Measurements from ENCODE around the gene SLC20A1. TPM values are rescaled to one million over a fixed set of nuclear protein-coding genes. Genes with fewer than 3 reads are reported as not detected.
A peak's percentile ranks its signal among the peaks of the same experiment; 100 is the strongest.

Gene SLC20A1
- total and polyA plus RNA-seq, 4 donors, result 33.0 to 47.2 (median 40.8) TPM

GRCh38 chr2:112644155-112644932 is 1.4 kb upstream of the SLC20A1 start:
- Histone ChIP-seq H3K36me3 (ENCODE audit: control insufficient read depth, insufficient read depth, low read length) (no peaks in the 10 kb centered on the region), H3K27me3 (ENCODE audit: control insufficient read depth, insufficient read depth, low read length) (no peaks in the 10 kb centered on the region), H3K4me1 (ENCODE audit: control insufficient read depth, insufficient read depth, low read length) (peaks cover 9% of the 10 kb centered on the region), H3K27ac (ENCODE audit: low read depth, low read length) (peak overlapping the region; percentile 2), H3K9me3 (ENCODE audit: control insufficient read depth, insufficient read depth, low read length) (no peaks in the 10 kb centered on the region), H3K4me3 (ENCODE audit: low read depth, low read length) (peak overlapping the region; percentile 80)
- WGBS (ENCODE audit: insufficient coverage), result 40% methylated on average over 5 of the region's 11 CpGs
- peak in 1 of 6 donors; percentile 25 for DNase-seq (ENCODE audit: low read depth in 4 of 6, low spot score in 6 of 6)

- WGBS (ENCODE audit: insufficient coverage), result 2% methylated on average over 11 of the region's 11 CpGs
- DNase-seq (ENCODE audit: low read depth in 4 of 6, low spot score in 6 of 6), result peak in 1 of 6 donors; percentile 33
- H3K9me3 ChIP-seq (ENCODE audit: control insufficient read depth, insufficient read depth, low read length), result no peaks in the 10 kb centered on the region
- peak overlapping the region; percentile 80 for H3K4me3 ChIP-seq (ENCODE audit: low read depth, low read length)
- H3K36me3 ChIP-seq (ENCODE audit: control insufficient read depth, insufficient read depth, low read length), result no peaks in the 10 kb centered on the region
- peak overlapping the region; percentile 89 for H3K27ac ChIP-seq (ENCODE audit: low read depth, low read length)
- H3K4me1 ChIP-seq (ENCODE audit: control insufficient read depth, insufficient read depth, low read length), result peaks cover 9% of the 10 kb centered on the region
- no peaks in the 10 kb centered on the region for H3K27me3 ChIP-seq (ENCODE audit: control insufficient read depth, insufficient read depth, low read length)
Measured at GRCh38 chr2:112644933-112645309, 818 bp upstream of the SLC20A1 start.

- Histone ChIP-seq H3K9me3 (ENCODE audit: control insufficient read depth, insufficient read depth, low read length) (no peaks in the 10 kb centered on the region), H3K4me1 (ENCODE audit: control insufficient read depth, insufficient read depth, low read length) (peaks cover 9% of the 10 kb centered on the region), H3K27me3 (ENCODE audit: control insufficient read depth, insufficient read depth, low read length) (no peaks in the 10 kb centered on the region), H3K27ac (ENCODE audit: low read depth, low read length) (peak overlapping the region; percentile 93), H3K4me3 (ENCODE audit: low read depth, low read length) (peak overlapping the region; percentile 86), H3K36me3 (ENCODE audit: control insufficient read depth, insufficient read depth, low read length) (peaks cover 3% of the 10 kb centered on the region)
- WGBS (ENCODE audit: insufficient coverage), result under 1% methylated on average over 64 of the region's 69 CpGs
- DNase-seq (ENCODE audit: low read depth in 4 of 6, low spot score in 6 of 6), result peak in 3 of 6 donors; percentile 39 to 86 (median 44)
Measured at GRCh38 chr2:112646102-112646719, 472 bp downstream of the SLC20A1 start.

GRCh38 chr2:112646791-112647689 is 1.3 kb downstream of the SLC20A1 start:
- no peaks in the 10 kb centered on the region for H3K27me3 ChIP-seq (ENCODE audit: control insufficient read depth, insufficient read depth, low read length)
- DNase-seq (ENCODE audit: low read depth in 4 of 6, low spot score in 6 of 6), result peak in 3 of 6 donors; percentile 10 to 78 (median 44)
- peaks cover 9% of the 10 kb centered on the region for H3K4me1 ChIP-seq (ENCODE audit: control insufficient read depth, insufficient read depth, low read length)
- peaks cover 11% of the 10 kb centered on the region for H3K36me3 ChIP-seq (ENCODE audit: control insufficient read depth, insufficient read depth, low read length)
- no peaks in the 10 kb centered on the region for H3K9me3 ChIP-seq (ENCODE audit: control insufficient read depth, insufficient read depth, low read length)
- 37% methylated on average over 18 of the region's 20 CpGs for WGBS (ENCODE audit: insufficient coverage)
- peak overlapping the region; percentile 73 for H3K27ac ChIP-seq (ENCODE audit: low read depth, low read length)
- peak overlapping the region; percentile 86 for H3K4me3 ChIP-seq (ENCODE audit: low read depth, low read length)

- Histone ChIP-seq H3K4me3 (ENCODE audit: low read depth, low read length) (no peak overlapping the region), H3K36me3 (ENCODE audit: control insufficient read depth, insufficient read depth, low read length) (peaks cover 11% of the 10 kb centered on the region), H3K9me3 (ENCODE audit: control insufficient read depth, insufficient read depth, low read length) (no peaks in the 10 kb centered on the region), H3K27me3 (ENCODE audit: control insufficient read depth, insufficient read depth, low read length) (no peaks in the 10 kb centered on the region), H3K4me1 (ENCODE audit: control insufficient read depth, insufficient read depth, low read length) (peaks cover 9% of the 10 kb centered on the region), H3K27ac (ENCODE audit: low read depth, low read length) (no peak overlapping the region)
- DNase-seq (ENCODE audit: low read depth in 4 of 6, low spot score in 6 of 6), result no peak
- no CpG with 5 or more reads among the region's 2 CpGs for WGBS (ENCODE audit: insufficient coverage)
Measured at GRCh38 chr2:112648081-112648480, 2.3 kb downstream of the SLC20A1 start.

- H3K9me3 ChIP-seq (ENCODE audit: control insufficient read depth, insufficient read depth, low read length), result no peaks in the 10 kb centered on the region
- H3K36me3 ChIP-seq (ENCODE audit: control insufficient read depth, insufficient read depth, low read length), result peaks cover 43% of the 10 kb centered on the region
- H3K4me1 ChIP-seq (ENCODE audit: control insufficient read depth, insufficient read depth, low read length), result no peaks in the 10 kb centered on the region
- WGBS (ENCODE audit: insufficient coverage), result 93% methylated on average over 4 of the region's 4 CpGs
- DNase-seq (ENCODE audit: low read depth in 4 of 6, low spot score in 6 of 6), result peak in 1 of 6 donors; percentile 18
- no peaks in the 10 kb centered on the region for H3K27me3 ChIP-seq (ENCODE audit: control insufficient read depth, insufficient read depth, low read length)
- H3K4me3 ChIP-seq (ENCODE audit: low read depth, low read length), result no peak overlapping the region
- H3K27ac ChIP-seq (ENCODE audit: low read depth, low read length), result no peak overlapping the region
Measured at GRCh38 chr2:112656679-112657078, 10.9 kb downstream of the SLC20A1 start.

GRCh38 chr2:112658301-112658700 is 12.6 kb downstream of the SLC20A1 start:
- no peaks in the 10 kb centered on the region for H3K27me3 ChIP-seq (ENCODE audit: control insufficient read depth, insufficient read depth, low read length)
- H3K27ac ChIP-seq (ENCODE audit: low read depth, low read length), result no peak overlapping the region
- no peak for DNase-seq (ENCODE audit: low read depth in 4 of 6, low spot score in 6 of 6)
- peaks cover 50% of the 10 kb centered on the region for H3K36me3 ChIP-seq (ENCODE audit: control insufficient read depth, insufficient read depth, low read length)
- no peaks in the 10 kb centered on the region for H3K4me1 ChIP-seq (ENCODE audit: control insufficient read depth, insufficient read depth, low read length)
- H3K9me3 ChIP-seq (ENCODE audit: control insufficient read depth, insufficient read depth, low read length), result no peaks in the 10 kb centered on the region
- no peak overlapping the region for H3K4me3 ChIP-seq (ENCODE audit: low read depth, low read length)
- 100% methylated on average over 1 of the region's 2 CpGs for WGBS (ENCODE audit: insufficient coverage)

- H3K27ac ChIP-seq (ENCODE audit: low read depth, low read length), result no peak overlapping the region
- 89% methylated on average over 9 of the region's 11 CpGs for WGBS (ENCODE audit: insufficient coverage)
Measured at GRCh38 chr2:112658839-112659667, 13.3 kb downstream of the SLC20A1 start.

GRCh38 chr2:112660138-112660537 is 14.4 kb downstream of the SLC20A1 start:
- H3K27ac ChIP-seq (ENCODE audit: low read depth, low read length), result no peak overlapping the region
- H3K4me1 ChIP-seq (ENCODE audit: control insufficient read depth, insufficient read depth, low read length), result no peaks in the 10 kb centered on the region
- peaks cover 51% of the 10 kb centered on the region for H3K36me3 ChIP-seq (ENCODE audit: control insufficient read depth, insufficient read depth, low read length)
- no peaks in the 10 kb centered on the region for H3K9me3 ChIP-seq (ENCODE audit: control insufficient read depth, insufficient read depth, low read length)
- DNase-seq (ENCODE audit: low read depth in 4 of 6, low spot score in 6 of 6), result no peak
- no peaks in the 10 kb centered on the region for H3K27me3 ChIP-seq (ENCODE audit: control insufficient read depth, insufficient read depth, low read length)
- H3K4me3 ChIP-seq (ENCODE audit: low read depth, low read length), result no peak overlapping the region

More at GRCh38 chr2:112658839-112659667, 13.3 kb downstream of the SLC20A1 start:
- Histone ChIP-seq H3K9me3 (ENCODE audit: control insufficient read depth, insufficient read depth, low read length) (no peaks in the 10 kb centered on the region), H3K27me3 (ENCODE audit: control insufficient read depth, insufficient read depth, low read length) (no peaks in the 10 kb centered on the region), H3K4me3 (ENCODE audit: low read depth, low read length) (no peak overlapping the region), H3K4me1 (ENCODE audit: control insufficient read depth, insufficient read depth, low read length) (no peaks in the 10 kb centered on the region), H3K36me3 (ENCODE audit: control insufficient read depth, insufficient read depth, low read length) (peaks cover 52% of the 10 kb centered on the region)
- no peak for DNase-seq (ENCODE audit: low read depth in 4 of 6, low spot score in 6 of 6)

All from spinal cord (tissue), 10 donors.